IMR-90 (cell line): Measurements from ENCODE around the gene HSPA12A. TPM values are rescaled to one million over a fixed set of nuclear protein-coding genes. Genes with fewer than 3 reads are reported as not detected.

ENCODE experiments used
- ATAC-seq: fragments of 200-7000 bp; cut with Tn5 transposase; 2 replicates; pipeline ENCODE4 v1.9.1; 2020; ENCODE audit warnings: low read depth, mild to moderate bottlenecking, moderate library complexity
- BruUV-seq: library from RNA; stranded (reverse); fragments of 400-500 nt; replicated peaks from 2 replicates; lab custom pipeline; 2021; lab: Mats Ljungman, UMichigan
- CTCF ChIA-PET: fragments of 300-600 bp; formaldehyde crosslinking; extraction: SDS; loops from one replicate; lab custom pipeline; 2021; ENCODE audit warnings: antibody characterized with exemption; lab: Yijun Ruan, JAX
- POLR2A ChIA-PET: fragments of 300-600 bp; sonication (Branson Sonifier 250); formaldehyde crosslinking; loops from one replicate; lab custom pipeline; 2022; ENCODE audit warnings: antibody characterized with exemption; ENCODE audit not compliant: unreplicated experiment; lab: Charles Lee
- DNase-seq: peaks from one replicate; pipeline ENCODE4 v3.0.0; 2013
- H2AFZ ChIP-seq: replicated peaks from 2 replicates; pipeline ENCODE3; 2013; ENCODE audit warnings: low read length, mild to moderate bottlenecking; ENCODE audit not compliant: poor library complexity
- H2AK5ac ChIP-seq: 2 replicates; pipeline ENCODE4 v1.6.1; 2013; ENCODE audit warnings: low read depth, low read length, inconsistent platforms
- H2AK9ac ChIP-seq: replicated peaks from 2 replicates; pipeline ENCODE3; 2013; ENCODE audit warnings: mild to moderate bottlenecking, low read depth, low read length, moderate library complexity; ENCODE audit not compliant: poor library complexity
- H2BK120ac ChIP-seq: 2 replicates; pipeline ENCODE4 v1.6.1; 2013; ENCODE audit warnings: low read depth, low read length, inconsistent platforms
- H2BK15ac ChIP-seq: 3 replicates; pipeline ENCODE4 v1.6.1; 2013; ENCODE audit warnings: low read depth, low read length, inconsistent platforms
- H2BK20ac ChIP-seq: 2 replicates; pipeline ENCODE4 v1.6.1; 2013; ENCODE audit warnings: low read depth, mild to moderate bottlenecking, inconsistent platforms, low read length, moderate library complexity
- H2BK5ac ChIP-seq: 2 replicates; pipeline ENCODE4 v1.6.1; 2013; ENCODE audit warnings: mild to moderate bottlenecking, low read depth, low read length, inconsistent platforms; ENCODE audit not compliant: poor library complexity, severe bottlenecking
- H3K14ac ChIP-seq: replicated peaks from 2 replicates; pipeline ENCODE4 v1.6.1; 2013; ENCODE audit warnings: low read depth, low read length, inconsistent platforms
- H3K18ac ChIP-seq: 2 replicates; pipeline ENCODE4 v1.6.1; 2013; ENCODE audit warnings: low read depth, low read length, control low read depth
- H3K23ac ChIP-seq: 2 replicates; pipeline ENCODE4 v1.6.1; 2013; ENCODE audit warnings: low read depth, low read length, inconsistent platforms
- H3K27ac ChIP-seq: 2 replicates; pipeline ENCODE4 v1.5.1; 2013; ENCODE audit warnings: mild to moderate bottlenecking, control low read depth, low read length; ENCODE audit not compliant: insufficient read depth
- H3K27me3 ChIP-seq: 2 replicates; pipeline ENCODE4 v1.6.1; 2013; ENCODE audit warnings: low read length; ENCODE audit not compliant: control insufficient read depth, insufficient read depth
- H3K36me3 ChIP-seq: 2 replicates; pipeline ENCODE4 v1.6.1; 2013; ENCODE audit warnings: low read length, mixed read lengths; ENCODE audit not compliant: control insufficient read depth, insufficient read depth
- H3K4ac ChIP-seq: 2 replicates; pipeline ENCODE4 v1.6.1; 2013; ENCODE audit warnings: low read depth, low read length, inconsistent platforms
- H3K4me1 ChIP-seq: 2 replicates; pipeline ENCODE4 v1.6.1; 2013; ENCODE audit warnings: low read length, mixed read lengths; ENCODE audit not compliant: control insufficient read depth, insufficient read depth
- H3K4me2 ChIP-seq: 2 replicates; pipeline ENCODE4 v1.6.1; 2013; ENCODE audit warnings: low read depth, mild to moderate bottlenecking, control low read depth, low read length, moderate library complexity
- H3K4me3 ChIP-seq: 2 replicates; pipeline ENCODE4 v1.5.1; 2013; ENCODE audit warnings: low read depth, mild to moderate bottlenecking, control low read depth, low read length, moderate library complexity; ENCODE audit not compliant: insufficient read depth
- H3K56ac ChIP-seq: 2 replicates; pipeline ENCODE4 v1.6.1; 2013; ENCODE audit warnings: low read length, inconsistent platforms; ENCODE audit not compliant: insufficient read depth; ENCODE audit errors: extremely low read depth
- H3K79me1 ChIP-seq, 2 experiments: 2 replicates each; pipeline ENCODE4 v1.6.1; 2013; ENCODE audit warnings: low read length in 2 of 2, inconsistent platforms in 1 of 2, low read depth in 1 of 2
- H3K9ac ChIP-seq: 2 replicates; pipeline ENCODE4 v1.6.1; 2013; ENCODE audit warnings: low read depth, low read length, control low read depth
- H3K9me1 ChIP-seq: 2 replicates; pipeline ENCODE4 v1.6.1; 2013; ENCODE audit warnings: low read length, inconsistent platforms; ENCODE audit not compliant: insufficient read depth
- H3K9me3 ChIP-seq: 2 replicates; pipeline ENCODE4 v1.6.1; 2013; ENCODE audit warnings: low read length; ENCODE audit not compliant: control insufficient read depth, insufficient read depth
- H4K20me1 ChIP-seq: 2 replicates; pipeline ENCODE4 v1.6.1; 2013; ENCODE audit warnings: low read length, inconsistent platforms; ENCODE audit not compliant: insufficient read depth
- H4K5ac ChIP-seq: 2 replicates; pipeline ENCODE4 v1.6.1; 2013; ENCODE audit warnings: mild to moderate bottlenecking, low read depth, low read length, control low read depth
- H4K8ac ChIP-seq, 2 experiments: 2 replicates each; pipeline ENCODE4 v1.6.1; 2013; ENCODE audit warnings: low read depth in 2 of 2, low read length in 2 of 2, control low read depth in 1 of 2, inconsistent platforms in 1 of 2
- H4K91ac ChIP-seq: 2 replicates; pipeline ENCODE4 v1.6.1; 2013; ENCODE audit warnings: low read depth, low read length, inconsistent platforms; ENCODE audit not compliant: insufficient read depth
- CEBPB ChIP-seq: IDR thresholded peaks from 2 replicates; pipeline ENCODE4 v1.6.1; 2012; ENCODE audit warnings: low read depth, low read length, improper control_type of control experiment
- CTCF ChIP-seq: conservative IDR thresholded peaks from 2 replicates; pipeline ENCODE4 v1.5.1; 2012; ENCODE audit warnings: mild to moderate bottlenecking, low read depth, low read length, improper control_type of control experiment
- MAFK ChIP-seq: IDR thresholded peaks from 2 replicates; pipeline ENCODE4 v1.6.1; 2012; ENCODE audit warnings: low read depth, low read length, improper control_type of control experiment
- SMC3 ChIP-seq: fragments of 150-350 bp; IDR thresholded peaks from 2 replicates; pipeline ENCODE4 v1.6.1; 2016; ENCODE audit warnings: low read depth, mild to moderate bottlenecking, antibody characterized with exemption, low read length, moderate library complexity
- USF2 ChIP-seq: fragments of 150-350 bp; IDR thresholded peaks from 2 replicates; pipeline ENCODE4 v1.6.1; 2017; ENCODE audit warnings: mild to moderate bottlenecking, antibody characterized with exemption, low read length, low read depth
- WGBS, 2 experiments: methylation state at CpG; one replicate each; pipeline versions ENCODE4 v1.1.5 to v1.1.7; 2013; ENCODE audit warnings: missing lambda C conversion rate in 2 of 2; ENCODE audit not compliant: insufficient read length in 1 of 2; ENCODE audit errors: extremely low coverage in 2 of 2; 5-methylcytosine and 5-hydroxymethylcytosine counted together
- dilution Hi-C: fragments of 300-500 bp; cut with HindIII; formaldehyde crosslinking; loops from one replicate; pipeline ENCODE4 v1.14.3; 2018; ENCODE audit warnings: low sequenced_read_pairs; ENCODE audit not compliant: unreplicated experiment
- in situ Hi-C: fragments of 300-500 bp; cut with MboI; formaldehyde crosslinking; loops from 3 replicates; pipeline ENCODE4 v1.14.3; 2019; ENCODE audit warnings: low sequenced_read_pairs, inconsistent platforms, mixed read lengths
- intact Hi-C: fragments of 100-400 bp; cut with micrococcal nuclease; formaldehyde crosslinking; loops from 2 replicates; pipeline ENCODE4 v1.10.0; 2022
- polyA plus RNA-seq, 3 experiments: library from polyadenylated mRNA; depleted of rRNA; stranded (reverse); fragments of >200 nt; gene quantifications; 2 replicates each; pipeline ENCODE4 v1.2.3, GENCODE V29; 2012; ENCODE audit warnings: low replicate concordance in 1 of 3
- total RNA-seq: library from RNA; depleted of rRNA; stranded (reverse); fragments of >200 nt; gene quantifications from 2 replicates; pipeline ENCODE4 v1.2.3, GENCODE V29; 2012
- TF ChIP-seq, protein P1 (sequence below): fragments of 150-350 bp; IDR thresholded peaks from 2 replicates; pipeline ENCODE4 v1.6.1; 2016; ENCODE audit warnings: low read depth, mild to moderate bottlenecking, low read length, moderate library complexity, borderline replicate concordance

HSPA12A gene
- total and polyA plus RNA-seq, 2 of the 4 experiments (the other 2 are of a cell fraction), result 16.1 to 16.7 TPM

DNA sequence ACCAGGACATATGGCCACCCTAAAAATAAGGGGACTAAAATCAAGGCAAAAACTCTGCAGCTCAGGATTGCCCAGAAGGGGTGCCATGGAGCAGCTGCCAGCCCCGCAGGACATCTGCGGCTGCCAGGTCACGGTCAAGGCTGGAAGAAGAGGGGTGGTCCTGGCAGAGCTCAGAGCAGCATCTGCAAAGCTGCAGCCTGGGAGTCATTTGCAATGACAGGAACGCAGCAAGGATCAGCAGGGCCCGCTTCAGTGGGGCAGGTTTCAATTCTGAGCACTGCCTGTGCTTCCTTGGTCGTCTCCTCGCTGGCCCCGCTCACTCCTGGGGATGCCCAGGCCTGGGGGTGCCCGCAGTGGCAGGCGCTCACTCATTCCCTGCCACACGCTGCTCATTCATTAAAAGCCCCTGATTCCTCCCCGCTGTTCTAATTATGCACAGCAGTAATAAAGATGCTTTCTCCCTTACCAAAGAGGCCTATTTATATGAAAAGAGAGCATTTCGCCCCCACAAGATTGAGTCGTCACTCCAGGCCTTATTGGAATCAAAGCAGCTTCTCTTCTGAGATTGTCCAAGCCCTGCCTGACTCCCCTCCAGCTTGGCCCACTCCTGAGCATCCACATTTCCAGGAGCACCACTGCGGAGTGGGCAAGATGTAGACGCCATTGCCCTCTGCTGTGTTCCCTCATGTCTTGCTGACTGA is 4.6 kb downstream of the HSPA12A start:
- peaks cover 17% of the 10 kb centered on the region for H3K9me1 ChIP-seq
- H3K4me2 ChIP-seq, result no peak overlapping the region
- ATAC-seq (no peak), DNase-seq (no peak)
- no peak overlapping the region for H2BK15ac ChIP-seq
- H3K4ac ChIP-seq, result no peak overlapping the region
- no peak overlapping the region for H2AK5ac ChIP-seq
- no peak overlapping the region for H2BK5ac ChIP-seq
- no TSS peak for BruUV-seq
- no peak overlapping the region for H3K23ac ChIP-seq
- H3K56ac ChIP-seq, result no peak overlapping the region
- no peak overlapping the region for H3K14ac ChIP-seq
- H3K18ac ChIP-seq, result no peak overlapping the region
- H3K79me1 ChIP-seq, result peaks cover 53 to 83% of the 10 kb centered on the region in 2 experiments
- H3K9me3 ChIP-seq, result no peaks in the 10 kb centered on the region
- CTCF ChIA-PET, result interaction anchor here (0.9 to 1.5 kb wide), 2 partner anchors 10 to 13 kb away, joined by 3 to 5 read pairs; no protein-coding TSS in a partner anchor
- TF ChIP-seq SMC3 (no peak), MAFK (no peak), USF2 (no peak), CTCF (peak; percentile 36), CEBPB (no peak)
- TF ChIP-seq, protein P1, sequence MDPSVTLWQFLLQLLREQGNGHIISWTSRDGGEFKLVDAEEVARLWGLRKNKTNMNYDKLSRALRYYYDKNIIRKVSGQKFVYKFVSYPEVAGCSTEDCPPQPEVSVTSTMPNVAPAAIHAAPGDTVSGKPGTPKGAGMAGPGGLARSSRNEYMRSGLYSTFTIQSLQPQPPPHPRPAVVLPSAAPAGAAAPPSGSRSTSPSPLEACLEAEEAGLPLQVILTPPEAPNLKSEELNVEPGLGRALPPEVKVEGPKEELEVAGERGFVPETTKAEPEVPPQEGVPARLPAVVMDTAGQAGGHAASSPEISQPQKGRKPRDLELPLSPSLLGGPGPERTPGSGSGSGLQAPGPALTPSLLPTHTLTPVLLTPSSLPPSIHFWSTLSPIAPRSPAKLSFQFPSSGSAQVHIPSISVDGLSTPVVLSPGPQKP, result no peak
- no peak overlapping the region for H4K5ac ChIP-seq
- intact Hi-C loops, result no loop called here
- in situ Hi-C loops, result no loop called here
- H4K20me1 ChIP-seq, result peaks cover 6% of the 10 kb centered on the region
- POLR2A ChIA-PET, result no interaction called here
- H3K27me3 ChIP-seq, result no peaks in the 10 kb centered on the region
- dilution Hi-C loops, result no loop called here
- H4K91ac ChIP-seq, result no peak overlapping the region
- H2BK120ac ChIP-seq, result no peak overlapping the region
- no peak overlapping the region for H3K9ac ChIP-seq
- 72% methylated on average over 10 of the region's 16 CpGs; no CpG with 5 or more reads in 1 of the 2 experiments for WGBS, 2 experiments
- H4K8ac ChIP-seq, result no peak overlapping the region
- no peak overlapping the region for H2BK20ac ChIP-seq
- H3K36me3 ChIP-seq, result no peaks in the 10 kb centered on the region
- H3K4me1 ChIP-seq, result peaks cover 14% of the 10 kb centered on the region
- no peak overlapping the region for H3K27ac ChIP-seq
- H2AK9ac ChIP-seq, result no peak overlapping the region
- no peak overlapping the region for H2AFZ ChIP-seq
- no peak overlapping the region for H3K4me3 ChIP-seq
